ENCODE measurements around the gene SYNDIG1.
A peak's percentile ranks its signal among the peaks of the same experiment; 100 is the strongest.
"Not testable (repeated sequence)": the region's sequence is repeated elsewhere in the genome, so short reads cannot be mapped to it uniquely, and the experiment has no call there.

The SYNDIG1 gene

DNA sequence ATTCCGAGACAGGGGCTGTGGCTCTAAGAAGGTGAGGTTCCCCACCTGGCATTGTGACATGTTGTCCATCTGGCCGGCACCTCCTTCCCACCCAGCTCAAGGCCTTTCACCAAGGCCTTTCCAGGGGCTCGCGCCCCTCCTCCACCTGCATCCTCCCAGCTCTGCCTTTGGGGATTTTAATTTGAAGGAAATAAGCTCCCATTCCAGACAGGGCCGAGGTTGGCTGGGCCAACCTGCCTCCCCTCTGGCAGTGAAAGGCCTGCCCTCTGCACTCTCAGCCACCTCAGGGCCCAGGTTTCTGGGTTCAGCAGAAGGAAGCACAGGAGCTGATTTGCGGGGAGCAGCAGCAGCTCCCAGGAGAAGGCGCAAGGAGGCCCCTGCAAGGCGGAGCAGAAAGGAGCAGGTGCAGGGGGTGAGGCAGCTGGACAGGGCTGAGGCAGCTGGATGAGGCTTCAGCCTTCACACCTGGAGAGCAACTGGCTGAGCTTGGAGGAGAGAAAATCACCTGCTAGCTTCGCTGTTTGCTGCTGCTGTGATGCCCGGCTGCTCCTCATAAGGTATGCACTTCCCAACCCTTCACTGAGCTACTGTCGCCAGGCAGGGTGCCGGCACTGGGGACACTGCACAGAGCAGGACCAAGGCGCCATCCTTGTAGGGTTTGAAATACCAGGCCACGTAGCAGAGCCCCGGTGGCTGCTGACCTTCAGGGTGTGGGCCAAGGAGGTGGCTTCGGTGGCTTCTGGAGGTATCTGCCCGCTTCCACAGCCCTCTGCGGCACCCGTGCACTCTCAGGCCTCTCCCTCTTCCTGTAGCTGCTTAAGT lies 147.0 kb downstream of the SYNDIG1 start:
- DNase-seq = no peak

DNA sequence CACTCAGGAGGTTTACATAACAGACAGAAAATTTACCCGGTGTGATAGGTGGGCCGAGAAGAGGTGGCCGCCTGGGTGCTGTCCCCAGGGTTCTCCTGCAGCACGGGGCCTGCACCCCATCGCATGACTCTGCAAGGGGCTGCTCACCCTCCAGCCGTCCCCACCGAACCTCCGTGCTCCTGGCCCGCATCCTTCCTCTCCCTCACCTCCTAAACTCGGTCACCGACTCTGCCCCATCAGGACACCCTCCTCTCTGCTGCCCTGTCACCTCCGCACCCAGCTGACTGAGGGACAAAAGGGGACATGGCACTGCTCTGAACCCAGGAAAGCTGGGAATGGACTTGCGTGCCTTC lies 147.6 kb downstream of the SYNDIG1 start:
- no peak for DNase-seq

DNA sequence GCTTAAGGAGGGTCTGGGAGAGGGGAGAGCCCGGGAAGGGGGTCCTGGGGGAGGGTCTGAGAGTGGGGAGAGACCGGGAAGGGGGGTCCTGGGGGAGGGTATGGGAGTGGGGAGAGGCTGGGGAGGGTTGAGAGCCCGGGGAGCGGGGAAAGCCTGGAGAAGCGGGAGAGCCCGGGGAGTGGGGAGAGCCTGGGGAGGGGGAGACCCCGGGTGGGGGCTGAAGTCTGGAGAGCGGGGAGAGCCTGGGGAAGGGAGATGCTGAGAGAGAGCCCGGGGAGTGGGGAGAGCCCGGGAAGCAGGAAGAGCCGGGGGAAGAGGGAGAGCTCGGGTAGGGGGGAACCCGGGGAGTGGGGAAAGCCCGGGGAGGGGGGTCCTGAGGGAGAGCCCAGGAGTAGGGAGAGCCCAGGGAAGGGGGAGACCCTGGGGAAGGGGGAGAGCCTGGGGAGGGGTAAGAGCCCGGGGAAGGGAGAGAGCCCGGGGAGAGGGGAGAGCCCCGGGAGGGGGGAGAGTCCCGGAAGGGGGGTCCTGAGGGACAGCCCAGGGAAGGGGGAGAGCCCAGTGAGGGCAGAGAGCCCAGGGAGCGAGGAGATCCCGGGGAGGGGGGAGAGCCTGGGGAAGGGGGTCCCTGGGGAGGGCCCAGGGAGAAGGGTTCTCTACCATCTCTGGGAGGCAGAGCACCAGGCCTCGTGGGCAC lies 148.5 kb downstream of the SYNDIG1 start:
- DNase-seq = no peak

GRCh38 chr20:24618739-24619138 lies 149.3 kb downstream of the SYNDIG1 start:
- no peak for DNase-seq

DNA sequence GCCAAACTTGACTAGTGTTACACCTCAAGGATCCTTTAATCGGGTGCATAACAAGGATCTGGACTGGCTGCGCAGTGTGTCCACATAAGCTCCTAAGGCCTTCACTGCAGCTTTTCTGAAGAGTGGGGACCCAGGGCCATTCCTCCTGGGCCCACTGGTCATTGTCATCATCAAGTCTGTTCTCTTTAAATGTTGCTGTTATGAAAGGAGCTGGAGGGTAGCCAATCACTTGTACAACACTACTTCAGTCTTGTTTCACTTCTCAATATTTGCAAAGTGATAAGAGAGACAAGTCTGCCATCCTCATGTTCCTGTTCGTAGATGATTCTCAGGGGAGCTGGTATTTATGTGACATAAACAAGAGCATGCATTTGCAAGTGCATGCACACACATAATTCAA lies 149.8 kb downstream of the SYNDIG1 start:
- no peak for DNase-seq

- no peak for DNase-seq
Observed at GRCh38 chr20:24620937-24621519, 151.6 kb downstream of the SYNDIG1 start.

- DNase-seq = no peak
Observed at GRCh38 chr20:24622856-24623255, 153.4 kb downstream of the SYNDIG1 start.

- DNase-seq = not testable (repeated sequence)
Observed at GRCh38 chr20:24626141-24626540, 156.7 kb downstream of the SYNDIG1 start.

- DNase-seq = no peak
Observed at GRCh38 chr20:24627291-24627690, 157.9 kb downstream of the SYNDIG1 start.

- no peak for DNase-seq
Observed at GRCh38 chr20:24627926-24628325, 158.5 kb downstream of the SYNDIG1 start.

DNA sequence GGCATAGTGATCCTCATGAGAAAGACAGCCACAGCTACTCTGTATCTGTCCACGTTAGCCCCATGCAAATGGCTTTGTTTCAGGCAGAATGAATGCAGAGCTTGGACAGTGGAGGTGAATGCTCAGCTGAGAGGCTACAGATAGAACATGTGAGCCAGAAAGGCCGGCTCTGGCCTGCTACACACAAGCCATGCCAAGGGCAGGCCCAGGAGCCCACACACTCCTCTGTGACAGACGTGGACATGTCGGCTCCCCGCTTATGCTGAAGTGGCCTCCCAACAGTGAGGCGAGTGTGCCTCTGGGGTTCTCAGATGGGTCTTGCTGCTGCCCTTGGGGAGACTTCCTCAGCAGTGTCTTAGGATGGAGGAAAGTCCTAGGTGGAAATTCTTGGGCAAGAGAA lies 159.6 kb downstream of the SYNDIG1 start:
- no peak for DNase-seq

GRCh38 chr20:24629668-24630067 lies 160.2 kb downstream of the SYNDIG1 start:
- DNase-seq = no peak

GRCh38 chr20:24630486-24631172 lies 161.2 kb downstream of the SYNDIG1 start:
- DNase-seq = no peak

DNA sequence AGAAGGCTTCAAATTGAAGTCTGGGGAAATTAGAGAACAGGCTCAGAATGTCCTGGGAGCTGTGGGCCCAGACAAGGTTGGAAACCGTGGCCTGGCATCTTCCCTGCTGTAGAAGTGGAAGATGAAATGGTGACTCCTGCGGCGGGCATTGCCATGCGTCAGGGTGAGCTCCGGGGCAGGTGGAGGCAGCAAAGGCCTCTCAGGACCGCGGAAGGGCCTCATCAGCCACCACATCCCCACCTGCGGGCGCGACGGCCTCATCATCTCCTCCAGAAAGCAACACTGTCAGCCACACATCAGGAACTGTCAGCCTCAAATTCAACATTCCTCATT lies 161.7 kb downstream of the SYNDIG1 start:
- DNase-seq = no peak

DNA sequence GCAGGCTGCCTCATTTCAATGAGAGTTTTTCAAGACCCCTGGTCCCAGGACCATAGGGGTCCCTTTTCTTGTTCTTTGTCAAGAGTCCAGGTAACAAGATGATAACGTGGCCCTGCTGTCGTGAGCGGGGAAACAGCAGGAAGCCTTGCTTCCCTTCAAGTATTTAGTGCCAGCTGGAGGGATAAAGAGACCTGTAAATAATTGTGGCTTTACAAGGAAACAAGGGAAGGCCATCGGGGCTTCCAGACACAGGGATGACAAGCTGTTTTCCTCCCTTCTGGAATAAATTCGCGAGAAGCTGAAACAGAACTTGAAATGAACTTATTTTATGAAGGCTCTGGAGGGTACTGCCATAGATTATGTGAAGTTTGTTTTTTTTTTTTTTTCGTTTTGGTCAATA lies 163.2 kb downstream of the SYNDIG1 start:
- no peak for DNase-seq

DNA sequence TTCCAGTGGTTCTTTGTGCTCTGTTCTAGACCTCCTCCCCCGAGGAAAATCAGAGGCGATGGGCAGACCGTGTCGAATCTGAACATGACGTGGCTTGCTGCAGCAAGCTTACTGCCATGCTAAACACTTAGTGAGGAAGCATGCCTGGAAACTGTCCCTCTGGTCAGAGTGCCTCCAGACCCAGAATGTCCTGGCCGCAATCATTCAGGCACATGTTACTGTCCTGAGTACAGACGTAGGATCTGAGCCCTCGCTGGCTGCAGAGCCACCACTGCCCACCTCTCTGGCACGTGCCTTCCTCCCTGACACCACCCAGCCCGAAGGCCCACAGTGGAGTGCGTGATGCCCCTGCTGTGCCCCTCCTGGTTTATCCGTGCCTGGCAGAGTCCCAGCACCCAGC lies 163.6 kb downstream of the SYNDIG1 start:
- DNase-seq = no peak

DNA sequence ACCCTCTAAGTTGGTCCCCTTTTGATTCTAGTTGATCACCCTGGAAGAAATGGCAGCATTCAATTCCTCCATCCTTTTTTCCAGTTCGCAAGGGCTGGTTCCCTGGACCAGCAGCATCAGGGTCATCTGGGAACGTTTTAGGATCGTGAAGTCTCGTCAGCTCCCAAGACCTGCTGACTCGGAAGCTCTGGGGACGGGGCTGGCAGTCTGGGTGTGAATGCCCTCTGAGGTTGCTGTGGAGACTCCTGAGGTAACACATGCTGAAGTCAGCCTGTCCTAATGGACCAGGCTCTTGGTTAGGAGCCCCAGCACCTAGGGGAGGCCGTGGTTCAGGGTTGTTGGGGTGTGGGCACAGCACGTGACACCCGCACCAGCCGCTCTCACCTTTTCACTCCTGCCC lies 164.1 kb downstream of the SYNDIG1 start:
- DNase-seq = no peak

- peak in 1 of 2 experiments; percentile 33 for DNase-seq
Observed at GRCh38 chr20:24634855-24635254, 165.4 kb downstream of the SYNDIG1 start.

- no peak for DNase-seq
Observed at GRCh38 chr20:24636626-24637025, 167.2 kb downstream of the SYNDIG1 start.

DNA sequence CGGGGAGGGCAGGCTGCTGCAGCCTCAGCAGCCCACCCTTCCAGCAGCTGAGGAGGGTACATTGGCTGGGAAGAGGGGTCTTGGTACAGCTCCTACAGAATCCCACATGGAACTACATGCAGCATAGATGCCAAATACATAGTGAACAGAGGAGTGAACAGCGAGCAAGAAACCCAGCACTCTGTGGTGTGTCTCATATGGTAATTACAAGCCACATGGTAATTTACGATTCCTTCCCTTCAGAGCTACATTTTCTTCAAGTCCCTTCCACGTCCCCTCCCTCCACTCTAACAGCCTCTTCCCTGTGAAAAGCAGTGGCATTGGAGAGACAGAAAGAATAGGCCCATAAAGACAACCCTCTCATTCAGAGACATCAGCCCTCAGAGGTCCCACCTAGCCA lies 167.7 kb downstream of the SYNDIG1 start:
- DNase-seq = no peak

GRCh38 chr20:24637941-24638340 lies 168.5 kb downstream of the SYNDIG1 start:
- DNase-seq = no peak

DNA sequence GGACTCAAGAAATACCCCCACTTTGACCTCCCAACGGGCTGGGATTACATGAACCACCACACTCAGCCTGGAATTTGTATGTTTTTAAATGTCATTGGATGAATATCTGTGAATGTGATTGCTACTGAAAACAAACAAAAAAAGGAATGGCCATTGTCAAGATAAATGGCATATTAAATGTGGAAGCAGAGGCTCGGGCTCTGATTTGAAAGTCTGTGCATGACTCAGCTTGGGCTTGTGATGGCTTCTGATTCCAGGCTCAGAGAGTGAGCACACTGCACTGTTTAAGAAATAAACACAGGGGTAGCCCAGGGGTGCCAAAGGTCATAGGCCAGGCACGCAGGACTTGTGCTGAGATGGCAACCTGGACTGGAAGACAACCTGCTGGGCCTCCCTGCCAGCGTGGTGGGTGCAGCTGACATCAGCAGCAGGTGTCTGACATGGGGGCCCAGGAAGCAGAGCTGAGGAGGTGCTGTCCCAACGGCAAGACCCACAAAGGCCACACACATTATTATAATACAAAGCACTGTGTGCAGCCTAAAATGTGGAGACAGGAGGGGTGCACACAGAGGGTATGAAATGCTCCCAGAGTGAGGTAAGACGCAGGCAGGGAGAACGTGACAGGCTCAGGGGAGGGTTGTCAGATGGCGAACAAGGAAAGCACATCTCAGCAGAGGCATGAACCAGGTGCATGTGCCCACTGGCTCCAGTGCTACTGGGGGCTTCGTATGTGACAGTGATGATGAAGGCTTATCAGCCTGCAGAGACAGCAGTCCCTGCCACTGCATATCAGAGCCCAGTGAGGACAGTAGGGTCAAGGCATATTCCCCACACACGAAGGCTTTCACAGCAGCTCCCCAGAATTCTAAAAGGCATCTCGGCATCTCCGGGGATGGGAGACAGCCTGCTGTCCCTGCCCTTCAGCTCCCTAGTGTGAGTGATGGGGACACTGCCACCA lies 169.4 kb downstream of the SYNDIG1 start:
- no peak for DNase-seq

GRCh38 chr20:24640276-24640675 lies 170.8 kb downstream of the SYNDIG1 start:
- no peak for DNase-seq
